Pons (tissue), 1 donor: ENCODE results near the gene KDR.

ENCODE experiments used
- DNase-seq: peaks from one replicate; pipeline ENCODE4 v3.0.0-alpha.2; 2016; ENCODE audit warnings: low spot score

KDR gene

GRCh38 chr4:55079451-55080173, 45.8 kb downstream of the KDR start:
- no peak for DNase-seq

DNA sequence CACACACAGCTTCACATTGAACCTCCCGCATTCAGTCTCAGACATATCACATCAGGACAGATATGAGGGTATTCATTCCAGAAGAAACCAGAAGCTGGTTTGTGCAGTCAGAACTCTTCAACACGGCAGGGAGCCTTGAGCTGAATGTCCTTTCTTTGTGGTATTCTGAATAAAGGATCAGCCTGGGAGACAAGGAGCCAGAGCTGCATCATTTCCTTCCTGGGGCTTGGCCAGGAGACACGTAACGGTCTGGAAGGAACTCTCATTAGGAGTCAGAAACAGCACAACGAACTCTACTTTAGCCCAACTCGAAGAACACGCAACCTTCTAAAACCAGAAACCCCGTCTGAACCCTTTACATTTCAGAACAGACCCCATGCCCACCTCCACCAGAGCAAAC, 46.4 kb downstream of the KDR start:
- no peak for DNase-seq

DNA sequence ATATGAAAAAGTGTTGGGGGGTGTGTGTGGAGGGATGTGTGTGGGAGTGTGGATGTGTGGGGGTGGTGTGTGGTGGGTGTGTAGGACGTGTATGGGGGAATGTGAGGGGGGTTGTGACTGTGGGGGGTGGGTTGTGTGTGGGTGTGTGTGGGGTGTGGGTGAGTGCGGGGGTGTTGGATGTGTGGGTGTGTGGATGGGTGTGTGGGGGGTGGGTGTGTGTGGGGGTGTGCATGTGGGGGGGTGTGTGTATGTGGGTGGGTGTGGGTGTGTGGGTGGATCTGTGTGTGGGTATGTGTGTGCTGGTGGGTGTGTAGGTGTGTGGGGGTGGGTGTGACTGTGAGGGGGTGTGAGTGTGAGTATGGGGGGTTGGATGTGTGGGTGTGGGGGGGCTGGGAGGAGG, 47.8 kb downstream of the KDR start:
- DNase-seq, result no peak

- DNase-seq, result no peak
Observed at GRCh38 chr4:55075823-55076716, 49.3 kb downstream of the KDR start.

- no peak for DNase-seq
Observed at GRCh38 chr4:55075376-55075775, 50.0 kb downstream of the KDR start.

DNA sequence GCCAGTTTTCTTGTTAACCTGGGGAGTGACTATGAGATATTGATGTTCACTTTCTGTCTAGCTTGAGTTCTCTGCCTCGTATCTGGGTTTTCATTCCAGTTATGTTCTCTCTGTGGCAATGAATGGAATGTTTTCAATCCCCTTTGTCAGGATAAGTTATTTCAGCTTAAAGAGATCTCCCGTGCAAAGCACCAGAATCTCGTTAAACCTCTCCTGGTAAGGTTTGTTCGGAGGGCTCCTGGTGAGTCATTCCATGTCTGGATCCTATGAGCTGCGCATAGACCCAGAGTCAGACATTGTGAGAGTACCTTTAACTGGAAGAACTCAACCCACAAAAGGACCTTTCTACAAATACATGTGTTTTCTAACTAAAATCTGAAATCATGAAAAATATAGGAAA, 51.0 kb downstream of the KDR start:
- DNase-seq, result no peak

DNA sequence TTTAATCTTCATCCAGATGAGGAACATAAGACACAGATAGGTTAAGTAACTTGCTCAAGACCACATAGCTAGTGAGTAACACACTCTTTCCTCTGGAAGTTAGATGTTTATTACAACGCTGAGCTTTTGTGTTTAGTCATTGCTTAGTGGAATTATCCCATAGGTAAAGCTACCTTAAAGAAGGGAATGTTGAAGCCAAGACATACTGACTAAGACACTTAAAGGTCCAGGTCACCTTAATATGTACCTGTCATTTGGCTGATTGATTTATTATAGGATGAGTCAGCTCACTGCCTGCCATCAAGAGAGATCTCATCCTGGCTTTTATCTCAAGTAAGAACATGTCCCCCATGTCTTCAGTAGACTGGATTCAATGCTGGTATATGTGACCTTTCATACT, 53.4 kb downstream of the KDR start:
- DNase-seq, result no peak

- DNase-seq, result no peak
Observed at GRCh38 chr4:55069248-55069647, 56.1 kb downstream of the KDR start.

DNA sequence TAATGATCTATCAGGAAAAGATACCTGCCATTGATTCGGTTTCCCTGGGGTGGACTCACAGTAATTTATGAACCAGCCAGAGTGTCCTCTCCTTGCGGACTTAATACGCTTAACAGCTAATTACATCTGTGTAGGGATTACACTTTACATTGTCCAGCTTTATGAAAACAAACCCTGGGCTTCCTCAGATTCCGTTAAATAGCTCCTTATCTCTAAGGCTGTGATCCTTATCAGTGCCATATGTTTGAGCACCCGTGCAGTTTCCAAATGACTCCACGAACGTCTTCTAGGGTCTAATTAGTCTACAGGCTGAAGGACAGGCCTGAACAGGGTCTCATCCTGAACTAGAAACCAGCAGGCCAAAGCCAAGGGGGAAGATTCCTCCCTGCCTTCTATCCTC, 56.9 kb downstream of the KDR start:
- DNase-seq, result no peak

GRCh38 chr4:55066018-55066417, 59.4 kb downstream of the KDR start:
- DNase-seq, result no peak

DNA sequence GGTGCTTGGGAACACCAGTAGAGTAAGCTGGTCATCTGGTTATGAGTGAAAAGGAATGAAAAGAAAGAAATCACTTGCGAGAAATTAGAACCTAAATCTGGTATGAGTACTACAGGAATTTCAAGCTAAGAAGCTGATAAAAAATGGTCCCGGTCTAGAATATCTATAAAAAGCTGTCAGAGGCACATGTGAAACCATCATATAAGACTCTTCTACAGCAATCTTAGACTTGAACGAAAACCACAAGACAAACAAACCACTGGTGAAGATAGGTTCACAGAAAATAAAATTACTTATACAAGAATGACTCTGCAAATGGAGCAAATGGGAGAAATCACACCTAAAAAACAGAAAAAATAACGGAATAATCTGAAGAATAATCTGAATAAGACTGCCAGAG, 69.9 kb downstream of the KDR start:
- DNase-seq, result no peak

GRCh38 chr4:55051532-55051931, 73.9 kb downstream of the KDR start:
- DNase-seq, result no peak

GRCh38 chr4:55050418-55050950, 74.9 kb downstream of the KDR start:
- DNase-seq, result no peak

- DNase-seq, result no peak
Observed at GRCh38 chr4:55038176-55038890, 87.1 kb downstream of the KDR start.

DNA sequence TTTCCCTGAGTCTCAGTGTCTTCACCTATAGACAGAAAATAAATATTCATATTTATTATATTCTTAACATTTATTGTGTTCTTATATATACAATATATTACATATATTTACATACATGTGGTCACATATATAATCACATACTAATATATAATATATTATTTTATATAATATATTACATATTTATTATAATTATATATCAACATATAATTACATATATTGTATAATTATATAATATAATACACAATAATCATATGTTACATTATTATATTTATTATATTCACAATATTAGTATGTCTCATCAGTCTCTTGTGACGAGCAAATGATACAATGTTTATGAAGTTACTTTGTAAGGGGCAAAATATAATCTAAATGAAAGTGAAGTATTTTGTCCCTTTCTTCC, 87.7 kb downstream of the KDR start:
- no peak for DNase-seq

DNA sequence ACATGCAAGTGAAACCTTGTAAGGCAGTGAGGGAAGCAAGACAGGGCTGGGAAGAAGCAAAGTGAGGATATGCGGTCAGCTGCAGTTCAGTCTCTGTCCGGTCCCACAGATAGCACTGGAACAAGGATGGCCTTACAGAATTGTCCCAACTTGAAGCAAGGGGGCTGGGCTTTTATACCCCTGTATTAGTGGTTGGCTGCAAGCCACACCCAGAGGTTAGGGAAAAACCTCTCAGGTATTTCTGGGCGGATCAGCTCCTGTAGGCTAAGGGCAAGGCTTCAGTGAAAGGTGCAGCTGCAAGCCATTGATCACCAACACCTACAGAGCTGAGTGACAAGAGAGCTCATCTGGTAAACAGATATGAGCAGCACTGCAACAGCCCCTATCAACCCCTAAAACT, 89.0 kb downstream of the KDR start:
- DNase-seq, result no peak

- DNase-seq, result no peak
Observed at GRCh38 chr4:55035892-55036291, 89.5 kb downstream of the KDR start.

GRCh38 chr4:55033296-55033695, 92.1 kb downstream of the KDR start:
- DNase-seq, result no peak

- no peak for DNase-seq
Observed at GRCh38 chr4:55032788-55033187, 92.6 kb downstream of the KDR start.

DNA sequence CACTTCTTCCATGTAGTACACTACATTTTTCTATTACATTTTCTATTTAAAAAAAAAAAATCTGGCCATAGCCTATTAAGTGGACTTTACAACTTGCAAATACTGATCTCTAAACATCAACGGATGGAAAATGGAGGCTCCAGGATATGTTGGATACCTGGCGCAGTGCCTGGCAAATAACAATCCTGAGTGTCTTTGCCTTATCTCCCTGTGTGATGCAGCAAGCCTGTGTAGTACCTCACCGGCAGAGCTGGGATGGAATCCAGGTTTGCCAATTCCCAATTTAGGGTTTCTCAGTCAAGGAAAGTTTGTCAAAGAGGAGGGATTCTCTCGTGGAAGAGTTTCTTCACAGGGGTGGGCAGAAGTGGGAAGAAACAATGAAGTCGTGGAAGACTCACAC, 93.2 kb downstream of the KDR start:
- no peak for DNase-seq

GRCh38 chr4:55031158-55031557, 94.2 kb downstream of the KDR start:
- no peak for DNase-seq

DNA sequence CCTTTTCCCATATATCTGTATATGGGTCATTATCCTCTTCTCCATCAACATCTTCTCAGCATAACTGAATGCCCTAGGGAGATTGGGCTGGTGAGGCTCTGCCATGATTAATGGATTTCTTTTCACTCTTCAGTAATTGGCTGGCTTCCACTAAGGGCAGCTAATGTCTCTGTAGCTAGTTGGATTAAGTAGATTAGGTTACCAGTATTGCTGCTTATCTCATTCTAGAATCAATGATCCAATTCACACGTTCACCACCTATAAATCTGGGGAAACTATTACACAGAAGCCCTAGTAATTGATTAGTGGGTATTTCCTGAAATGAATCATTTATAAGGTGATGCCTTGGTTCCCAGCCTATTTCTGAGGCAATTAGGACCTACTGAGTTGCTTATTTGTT, 94.8 kb downstream of the KDR start:
- DNase-seq, result no peak
